Activated CD4-positive, alpha-beta T cell treated with anti-CD3 and anti-CD28 coated beads for 36 hours (primary cell): ENCODE measurements around the gene CREB5. TPM values are rescaled to one million over a fixed set of nuclear protein-coding genes. Genes with fewer than 3 reads are reported as not detected.

Source experiments
- ATAC-seq: fragments of 200-7000 bp; cut with Tn5 transposase; one replicate; pipeline ENCODE4 v1.10.0; 2021; ENCODE audit warnings: mild to moderate bottlenecking, moderate library complexity
- CTCF ChIA-PET: fragments of 350-600 bp; sonication (Branson Sonifier 250); formaldehyde crosslinking; loops from one replicate; lab custom pipeline; 2021; ENCODE audit warnings: antibody characterized with exemption; lab: Charles Lee
- POLR2A ChIA-PET: fragments of 350-600 bp; sonication (Branson Sonifier 250); formaldehyde crosslinking; loops from one replicate; lab custom pipeline; 2021; ENCODE audit warnings: antibody characterized with exemption, inconsistent platforms; lab: Charles Lee
- DNase-seq: peaks from one replicate; pipeline ENCODE4 v3.0.0-alpha.2; 2020
- H3K27ac Mint-ChIP-seq: one replicate; pipeline ENCODE4 v1.8.0; 2021; ENCODE audit warnings: mixed read lengths
- H3K27me3 Mint-ChIP-seq: one replicate; pipeline ENCODE4 v1.8.0; 2021; ENCODE audit warnings: mixed read lengths
- H3K36me3 Mint-ChIP-seq: one replicate; pipeline ENCODE4 v1.8.0; 2021; ENCODE audit warnings: low read depth, mixed read lengths
- H3K4me1 Mint-ChIP-seq: one replicate; pipeline ENCODE4 v1.8.0; 2021; ENCODE audit warnings: mixed read lengths
- H3K4me3 Mint-ChIP-seq: one replicate; pipeline ENCODE4 v1.8.0; 2021; ENCODE audit warnings: mild to moderate bottlenecking, moderate library complexity, mixed read lengths
- H3K9me3 Mint-ChIP-seq: one replicate; pipeline ENCODE4 v1.8.0; 2021; ENCODE audit warnings: low read depth, mixed read lengths
- intact Hi-C, 2 experiments: fragments of 100-400 bp; cut with DNase I in 1 of 2; cut with micrococcal nuclease in 1 of 2; formaldehyde crosslinking; loops; one replicate each; pipeline versions ENCODE4 v1.14.2 to v1.15.1; 2022 to 2024; cut with DNase I, micrococcal nuclease
- total RNA-seq, 2 experiments: library from RNA; stranded (reverse); gene quantifications; one replicate each; pipeline ENCODE4 v1.2.3, GENCODE V29; 2021

Gene CREB5
- under 1 TPM; 0.50 to 0.61 TPM for total RNA-seq

DNA sequence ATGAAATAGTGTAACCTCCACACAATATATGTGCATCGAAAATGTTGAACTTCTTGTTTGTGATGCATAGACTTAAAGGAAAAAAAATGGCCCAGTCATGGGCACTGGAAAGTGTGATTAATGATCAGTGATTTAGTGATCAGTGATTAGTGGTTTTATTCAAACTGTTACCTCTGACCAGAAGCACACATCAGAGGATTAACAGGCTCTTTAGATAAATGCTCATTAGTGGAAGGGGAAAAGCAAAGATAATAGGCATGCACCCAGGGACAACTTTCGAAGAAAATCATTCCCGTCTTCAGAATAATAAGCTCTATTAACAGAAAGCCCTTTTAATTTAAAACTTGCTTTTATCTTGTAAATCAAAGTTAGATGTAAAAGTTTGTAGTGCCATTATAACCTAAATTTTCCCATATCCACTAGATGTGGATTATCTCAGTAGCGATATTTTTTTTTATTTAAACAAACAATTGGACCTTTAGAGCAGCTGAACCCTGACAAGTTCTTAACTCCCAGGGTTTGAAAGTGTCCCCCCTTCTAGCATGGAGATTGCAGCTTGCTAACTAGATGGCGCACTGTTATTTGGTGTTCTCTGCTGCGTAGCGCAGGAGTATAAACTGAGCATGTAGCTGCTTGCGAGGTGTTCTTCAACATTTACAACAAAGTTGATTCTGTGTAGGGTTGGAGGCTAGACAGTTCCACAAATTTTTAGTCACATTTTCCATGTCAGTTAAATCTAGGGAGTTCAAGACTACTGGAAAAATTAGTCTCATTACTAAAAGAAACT, at the start of gene CREB5:
CREB5 (plus strand) TSS at position 643 of the 787 bp plus-strand sequence. CDS start 397 bp downstream, outside the sequence.
- Mint-ChIP-seq H3K27ac (no peak within 1 kb of the TSS), H3K4me3 (no peak within 1 kb of the TSS), H3K9me3 (no peaks in the 10 kb centered on the region), H3K36me3 (no peaks in the 10 kb centered on the region), H3K4me1 (peaks cover 32% of the 10 kb centered on the region), H3K27me3 (peaks cover 65% of the 10 kb centered on the region)
- DNase-seq: no peak
- ChIA-PET CTCF (no interaction called here), POLR2A (interaction anchor here (0.7 kb wide), 1 partner anchor 10 kb away, joined by 3 read pairs; no protein-coding TSS in a partner anchor)
- intact Hi-C loops: loop anchor here in 1 of 2 experiments (2.0 to 10.0 kb wide), 3 partner anchors 31 to 257 kb away; no protein-coding TSS in a partner anchor
- ATAC-seq: no peak

- Mint-ChIP-seq H3K27ac (no peak overlapping the region), H3K4me1 (no peaks in the 10 kb centered on the region), H3K9me3 (peaks cover 12% of the 10 kb centered on the region), H3K36me3 (peaks cover 2% of the 10 kb centered on the region), H3K4me3 (no peak overlapping the region), H3K27me3 (peaks cover 11% of the 10 kb centered on the region)
- intact Hi-C loops: no loop called here
- CTCF ChIA-PET: interaction anchor here (1.0 to 1.5 kb wide), 4 partner anchors 12 to 301 kb away, joined by 3 to 5 read pairs (median 4); no protein-coding TSS in a partner anchor
- DNase-seq (no peak), ATAC-seq (no peak)
- POLR2A ChIA-PET: no interaction called here
Observed at GRCh38 chr7:28362812-28363211, 49.5 kb upstream of the CREB5 start.

- Mint-ChIP-seq H3K4me3 (no peak overlapping the region), H3K9me3 (peaks cover 12% of the 10 kb centered on the region), H3K4me1 (no peaks in the 10 kb centered on the region), H3K27me3 (peaks cover 15% of the 10 kb centered on the region), H3K27ac (no peak overlapping the region), H3K36me3 (peaks cover 2% of the 10 kb centered on the region)
- POLR2A ChIA-PET: interaction anchor here (0.6 kb wide), 1 partner anchor 93 kb away, joined by 4 read pairs; no protein-coding TSS in a partner anchor
- ATAC-seq (no peak), DNase-seq (no peak)
- intact Hi-C loops: no loop called here
- CTCF ChIA-PET: interaction anchor here (0.7 to 1.6 kb wide), 5 partner anchors 9 to 267 kb away, joined by 3 to 4 read pairs (median 3); no protein-coding TSS in a partner anchor
Observed at GRCh38 chr7:28364082-28364481, 48.2 kb upstream of the CREB5 start.

- POLR2A ChIA-PET: no interaction called here
- no peak overlapping the region for H3K4me3 Mint-ChIP-seq
- no peak for DNase-seq
- intact Hi-C loops: no loop called here
- CTCF ChIA-PET: no interaction called here
- peaks cover 24% of the 10 kb centered on the region for H3K27me3 Mint-ChIP-seq
- H3K27ac Mint-ChIP-seq: no peak overlapping the region
- H3K4me1 Mint-ChIP-seq: no peaks in the 10 kb centered on the region
- no peak for ATAC-seq
- H3K9me3 Mint-ChIP-seq: peaks cover 6% of the 10 kb centered on the region
- H3K36me3 Mint-ChIP-seq: peaks cover 1% of the 10 kb centered on the region
Observed at GRCh38 chr7:28369523-28369922, 42.8 kb upstream of the CREB5 start.

- Mint-ChIP-seq H3K27ac (no peak overlapping the region), H3K27me3 (peaks cover 17% of the 10 kb centered on the region), H3K4me1 (no peaks in the 10 kb centered on the region), H3K36me3 (no peaks in the 10 kb centered on the region), H3K4me3 (no peak overlapping the region), H3K9me3 (no peaks in the 10 kb centered on the region)
- DNase-seq: no peak
- no peak for ATAC-seq
- CTCF ChIA-PET: interaction anchor here (1.2 to 1.6 kb wide), 3 partner anchors 7 to 16 kb away, joined by 3 to 4 read pairs (median 4); no protein-coding TSS in a partner anchor
- intact Hi-C loops: no loop called here
- POLR2A ChIA-PET: no interaction called here
Observed at GRCh38 chr7:28371846-28372245, 40.5 kb upstream of the CREB5 start.

GRCh38 chr7:28373990-28374389, 38.3 kb upstream of the CREB5 start:
- H3K27ac Mint-ChIP-seq: no peak overlapping the region
- ChIA-PET CTCF (no interaction called here), POLR2A (no interaction called here)
- intact Hi-C loops: no loop called here
- peaks cover 15% of the 10 kb centered on the region for H3K27me3 Mint-ChIP-seq
- no peak overlapping the region for H3K4me3 Mint-ChIP-seq
- ATAC-seq (no peak), DNase-seq (no peak)
- no peaks in the 10 kb centered on the region for H3K9me3 Mint-ChIP-seq
- H3K36me3 Mint-ChIP-seq: no peaks in the 10 kb centered on the region
- H3K4me1 Mint-ChIP-seq: no peaks in the 10 kb centered on the region

DNA sequence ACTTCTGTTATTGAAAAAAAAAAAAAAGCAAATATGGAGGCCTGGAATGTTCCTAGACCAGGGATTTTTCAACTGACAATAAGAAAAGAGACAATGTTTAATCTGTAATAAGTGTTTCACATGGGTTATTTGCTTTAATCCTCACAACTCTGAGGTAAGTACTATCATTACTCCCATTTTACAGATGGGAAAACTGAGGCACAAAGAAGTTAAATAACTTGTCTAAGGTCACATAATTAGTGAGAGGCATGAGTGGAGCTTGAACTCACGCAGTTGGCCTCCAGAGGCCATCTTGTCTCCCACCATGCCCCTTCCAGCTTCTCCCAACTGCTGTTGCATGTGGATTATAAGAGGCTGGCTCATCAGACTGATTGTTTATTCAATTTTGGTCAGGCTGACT, 36.6 kb upstream of the CREB5 start:
- no peaks in the 10 kb centered on the region for H3K9me3 Mint-ChIP-seq
- ChIA-PET POLR2A (no interaction called here), CTCF (interaction anchor here (0.7 kb wide), 2 partner anchors 246 to 433 kb away, joined by 3 read pairs; no protein-coding TSS in a partner anchor)
- no peak overlapping the region for H3K4me3 Mint-ChIP-seq
- H3K27ac Mint-ChIP-seq: no peak overlapping the region
- no peaks in the 10 kb centered on the region for H3K4me1 Mint-ChIP-seq
- H3K27me3 Mint-ChIP-seq: peaks cover 19% of the 10 kb centered on the region
- intact Hi-C loops: no loop called here
- DNase-seq (no peak), ATAC-seq (no peak)
- no peaks in the 10 kb centered on the region for H3K36me3 Mint-ChIP-seq

DNA sequence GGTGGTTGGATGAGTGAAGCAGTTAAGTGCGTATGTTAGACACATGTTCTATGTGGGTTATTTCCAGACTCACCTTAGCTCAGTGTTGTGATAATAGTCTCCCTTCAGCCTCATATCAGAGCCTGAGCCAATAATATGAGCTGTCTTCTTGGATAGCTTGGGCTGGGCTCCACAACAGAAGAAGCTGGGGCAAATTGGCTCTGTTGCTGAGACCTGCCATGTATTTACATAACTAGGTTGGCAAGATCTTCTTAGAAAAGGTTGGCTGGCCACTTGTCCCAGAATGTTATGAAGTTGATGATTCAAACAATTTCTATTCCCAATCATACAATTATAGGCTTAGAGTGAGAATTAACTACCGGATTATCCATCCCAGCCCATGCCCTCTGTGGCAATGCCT, 35.7 kb upstream of the CREB5 start:
- Mint-ChIP-seq H3K4me3 (no peak overlapping the region), H3K36me3 (no peaks in the 10 kb centered on the region), H3K27ac (no peak overlapping the region), H3K9me3 (no peaks in the 10 kb centered on the region), H3K27me3 (peaks cover 16% of the 10 kb centered on the region), H3K4me1 (no peaks in the 10 kb centered on the region)
- DNase-seq: no peak
- ATAC-seq: no peak
- ChIA-PET POLR2A (no interaction called here), CTCF (no interaction called here)
- intact Hi-C loops: no loop called here

DNA sequence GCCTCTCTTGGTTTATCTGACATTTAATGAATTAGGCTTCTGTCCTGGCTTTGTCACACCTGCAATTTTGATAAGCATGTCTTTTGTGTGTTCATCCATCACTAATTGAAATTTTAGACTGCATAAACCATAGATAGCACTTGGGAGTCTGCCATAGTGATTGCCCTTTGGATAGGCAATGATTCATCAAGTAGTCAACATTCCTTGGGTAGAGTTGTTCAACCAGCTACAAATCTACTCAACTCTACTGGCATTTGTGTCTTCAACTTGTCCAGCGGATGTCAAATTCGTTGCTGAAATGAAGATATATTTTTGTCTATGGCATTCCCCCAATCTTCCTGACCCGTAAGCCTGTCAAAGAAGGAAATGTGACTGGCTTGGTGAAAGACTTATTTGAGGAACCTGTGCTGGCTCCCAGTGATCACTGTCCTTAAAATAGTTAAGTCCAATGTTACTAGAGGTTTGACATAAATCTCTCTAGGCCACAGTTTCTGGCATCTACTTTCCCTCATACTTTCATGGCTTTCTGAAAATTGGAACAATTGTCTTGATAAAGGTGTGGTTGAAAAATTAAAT, 33.7 kb upstream of the CREB5 start:
- Mint-ChIP-seq H3K27me3 (peaks cover 11% of the 10 kb centered on the region), H3K4me3 (no peak overlapping the region), H3K9me3 (no peaks in the 10 kb centered on the region), H3K27ac (no peak overlapping the region), H3K4me1 (no peaks in the 10 kb centered on the region), H3K36me3 (no peaks in the 10 kb centered on the region)
- ChIA-PET CTCF (interaction anchor here (1.1 kb wide), 3 partner anchors 41 to 108 kb away, joined by 3 read pairs; no protein-coding TSS in a partner anchor), POLR2A (no interaction called here)
- intact Hi-C loops: no loop called here
- DNase-seq (no peak), ATAC-seq (no peak)

GRCh38 chr7:28381466-28381865, 30.9 kb upstream of the CREB5 start:
- ChIA-PET CTCF (interaction anchor here (1.5 kb wide), 1 partner anchor 9 kb away, joined by 5 read pairs; no protein-coding TSS in a partner anchor), POLR2A (no interaction called here)
- DNase-seq (no peak), ATAC-seq (no peak)
- H3K4me3 Mint-ChIP-seq: no peak overlapping the region
- H3K27me3 Mint-ChIP-seq: peaks cover 12% of the 10 kb centered on the region
- no peaks in the 10 kb centered on the region for H3K9me3 Mint-ChIP-seq
- no peaks in the 10 kb centered on the region for H3K4me1 Mint-ChIP-seq
- H3K36me3 Mint-ChIP-seq: no peaks in the 10 kb centered on the region
- H3K27ac Mint-ChIP-seq: no peak overlapping the region
- intact Hi-C loops: no loop called here

- POLR2A ChIA-PET: no interaction called here
- DNase-seq (no peak), ATAC-seq (no peak)
- no peaks in the 10 kb centered on the region for H3K9me3 Mint-ChIP-seq
- H3K4me1 Mint-ChIP-seq: no peaks in the 10 kb centered on the region
- H3K36me3 Mint-ChIP-seq: no peaks in the 10 kb centered on the region
- H3K4me3 Mint-ChIP-seq: no peak overlapping the region
- CTCF ChIA-PET: no interaction called here
- H3K27ac Mint-ChIP-seq: no peak overlapping the region
- intact Hi-C loops: no loop called here
- H3K27me3 Mint-ChIP-seq: peaks cover 12% of the 10 kb centered on the region
Observed at GRCh38 chr7:28382144-28382543, 30.2 kb upstream of the CREB5 start.
